Type B pancreatic cell (in vitro differentiated cells): ENCODE measurements around the gene GNAS-AS1. TPM values are rescaled to one million over a fixed set of nuclear protein-coding genes. Genes with fewer than 3 reads are reported as not detected.

Source experiments
- DNase-seq: peaks from one replicate; pipeline ENCODE4 v3.0.0; 2021; ENCODE audit warnings: mixed read lengths; ENCODE audit not compliant: unreplicated experiment; ENCODE audit errors: extremely low spot score
- H3K27ac Mint-ChIP-seq: 2 replicates; pipeline ENCODE4 v1.8.0; 2021; ENCODE audit warnings: mild to moderate bottlenecking, mixed read lengths
- H3K27me3 Mint-ChIP-seq: 2 replicates; pipeline ENCODE4 v1.8.0; 2021; ENCODE audit warnings: mixed read lengths
- H3K36me3 Mint-ChIP-seq: 2 replicates; pipeline ENCODE4 v1.8.0; 2021; ENCODE audit warnings: mixed read lengths
- H3K4me1 Mint-ChIP-seq: one replicate; pipeline ENCODE4 v1.8.0; 2021; ENCODE audit warnings: mixed read lengths; ENCODE audit not compliant: unreplicated experiment
- H3K4me3 Mint-ChIP-seq: 2 replicates; pipeline ENCODE4 v1.8.0; 2021; ENCODE audit warnings: mild to moderate bottlenecking, mixed read lengths
- H3K9me3 Mint-ChIP-seq: 2 replicates; pipeline ENCODE4 v1.8.0; 2021; ENCODE audit warnings: mixed read lengths
- total RNA-seq: library from RNA; stranded (reverse); gene quantifications from 2 replicates; pipeline ENCODE4 v1.2.1, GENCODE V29; 2021; ENCODE audit warnings: low replicate concordance
- TF ChIP-seq, protein P1 (sequence below): fragments of 200-600 bp; sonication (generic); conservative IDR thresholded peaks from 2 replicates; pipeline ENCODE4 v1.5.0; 2021; ENCODE audit warnings: antibody characterized with exemption, mild to moderate bottlenecking

Gene GNAS-AS1
- total RNA-seq, 1 donor from 2014 or later: 6.1 TPM

DNA sequence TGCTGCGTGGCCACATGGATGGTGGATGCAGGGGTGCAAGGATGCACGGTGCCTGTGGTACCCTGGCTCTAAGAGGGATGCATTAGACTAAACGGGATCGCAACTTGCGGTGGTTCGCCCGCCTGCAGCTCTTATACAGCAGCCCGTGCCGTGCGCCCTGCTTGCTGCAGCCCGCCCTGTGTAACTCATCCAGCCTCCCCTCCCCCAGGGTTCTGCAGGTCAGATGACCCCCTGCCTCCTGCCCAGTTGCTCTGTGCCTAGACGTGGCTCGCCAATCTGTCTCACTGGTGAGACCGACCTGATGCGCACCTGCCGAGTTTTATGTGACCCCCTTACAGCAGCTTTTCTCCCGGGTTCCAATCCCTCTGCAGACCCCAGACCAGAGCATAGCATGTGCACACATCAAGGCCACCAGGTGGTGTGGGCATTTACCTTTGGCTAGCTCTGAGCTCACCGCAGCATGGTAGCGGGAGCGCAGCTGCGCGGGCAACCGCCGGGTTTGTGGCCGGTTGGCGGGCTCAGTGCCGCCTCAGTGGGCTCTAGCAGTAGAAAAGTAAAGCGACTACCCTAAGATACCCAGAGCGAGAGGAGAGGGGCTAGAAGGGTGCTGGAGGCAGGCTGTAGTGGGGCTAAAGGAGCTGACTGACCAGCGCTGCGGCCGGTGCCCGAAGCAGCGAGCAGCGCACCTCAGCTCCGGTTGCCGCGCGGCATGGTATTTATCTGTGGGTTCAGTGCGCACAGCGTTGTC is 693 bp upstream of the GNAS-AS1 start:
- TF ChIP-seq, protein P1, sequence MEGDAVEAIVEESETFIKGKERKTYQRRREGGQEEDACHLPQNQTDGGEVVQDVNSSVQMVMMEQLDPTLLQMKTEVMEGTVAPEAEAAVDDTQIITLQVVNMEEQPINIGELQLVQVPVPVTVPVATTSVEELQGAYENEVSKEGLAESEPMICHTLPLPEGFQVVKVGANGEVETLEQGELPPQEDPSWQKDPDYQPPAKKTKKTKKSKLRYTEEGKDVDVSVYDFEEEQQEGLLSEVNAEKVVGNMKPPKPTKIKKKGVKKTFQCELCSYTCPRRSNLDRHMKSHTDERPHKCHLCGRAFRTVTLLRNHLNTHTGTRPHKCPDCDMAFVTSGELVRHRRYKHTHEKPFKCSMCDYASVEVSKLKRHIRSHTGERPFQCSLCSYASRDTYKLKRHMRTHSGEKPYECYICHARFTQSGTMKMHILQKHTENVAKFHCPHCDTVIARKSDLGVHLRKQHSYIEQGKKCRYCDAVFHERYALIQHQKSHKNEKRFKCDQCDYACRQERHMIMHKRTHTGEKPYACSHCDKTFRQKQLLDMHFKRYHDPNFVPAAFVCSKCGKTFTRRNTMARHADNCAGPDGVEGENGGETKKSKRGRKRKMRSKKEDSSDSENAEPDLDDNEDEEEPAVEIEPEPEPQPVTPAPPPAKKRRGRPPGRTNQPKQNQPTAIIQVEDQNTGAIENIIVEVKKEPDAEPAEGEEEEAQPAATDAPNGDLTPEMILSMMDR: no peak
- peaks cover 64% of the 10 kb centered on the region for H3K27me3 Mint-ChIP-seq
- H3K4me1 Mint-ChIP-seq: peaks cover 18% of the 10 kb centered on the region
- no peak for DNase-seq
- no peaks in the 10 kb centered on the region for H3K9me3 Mint-ChIP-seq
- no peak overlapping the region for H3K27ac Mint-ChIP-seq
- H3K36me3 Mint-ChIP-seq: peaks cover 6% of the 10 kb centered on the region
- peak overlapping the region; percentile 95 for H3K4me3 Mint-ChIP-seq

DNA sequence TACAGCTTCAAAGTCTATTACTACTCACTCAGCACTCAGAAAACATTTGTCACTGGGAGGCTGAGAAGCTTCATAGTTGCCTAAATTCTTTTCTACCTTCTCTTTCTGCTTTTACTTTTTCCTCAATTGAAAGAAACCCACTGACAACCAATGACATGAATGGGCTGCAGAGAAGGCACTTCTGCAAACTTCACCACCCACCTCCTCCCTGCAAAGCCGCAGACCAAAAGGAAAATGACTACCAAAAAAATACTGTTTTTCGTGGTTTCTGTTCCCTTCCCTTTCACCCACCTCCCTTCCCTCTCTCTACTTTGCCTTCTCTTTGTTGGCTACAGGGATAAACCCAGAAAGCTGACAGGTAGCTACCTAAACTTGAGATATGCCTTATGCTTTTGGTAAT is 3.2 kb downstream of the GNAS-AS1 start:
- TF ChIP-seq, protein P1: no peak
- Mint-ChIP-seq H3K9me3 (no peaks in the 10 kb centered on the region), H3K4me3 (no peak overlapping the region), H3K36me3 (peaks cover 13% of the 10 kb centered on the region), H3K27me3 (peaks cover 80% of the 10 kb centered on the region), H3K4me1 (peaks cover 15% of the 10 kb centered on the region), H3K27ac (no peak overlapping the region)
- no peak for DNase-seq

DNA sequence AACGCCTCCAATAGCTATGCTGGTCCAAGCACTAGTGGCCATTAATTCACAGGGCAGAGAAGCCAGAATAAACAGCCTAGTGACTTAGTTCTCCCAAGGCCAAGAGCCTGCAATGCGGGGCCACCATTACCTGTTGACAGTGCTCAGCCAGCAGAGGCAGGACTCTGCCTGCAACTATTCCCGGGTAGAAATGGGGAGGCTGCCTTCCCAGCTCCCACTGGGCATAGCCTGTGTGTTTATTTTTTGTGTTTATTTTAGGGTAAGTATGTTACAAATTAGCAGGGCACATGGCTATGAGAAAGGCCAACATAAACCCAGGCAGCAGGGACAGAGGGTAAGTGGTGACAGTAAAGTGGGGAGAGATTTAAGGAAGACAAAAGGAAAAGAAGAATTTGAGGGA is 5.0 kb downstream of the GNAS-AS1 start:
- Mint-ChIP-seq H3K27me3 (peaks cover 80% of the 10 kb centered on the region), H3K4me3 (no peak overlapping the region)

DNA sequence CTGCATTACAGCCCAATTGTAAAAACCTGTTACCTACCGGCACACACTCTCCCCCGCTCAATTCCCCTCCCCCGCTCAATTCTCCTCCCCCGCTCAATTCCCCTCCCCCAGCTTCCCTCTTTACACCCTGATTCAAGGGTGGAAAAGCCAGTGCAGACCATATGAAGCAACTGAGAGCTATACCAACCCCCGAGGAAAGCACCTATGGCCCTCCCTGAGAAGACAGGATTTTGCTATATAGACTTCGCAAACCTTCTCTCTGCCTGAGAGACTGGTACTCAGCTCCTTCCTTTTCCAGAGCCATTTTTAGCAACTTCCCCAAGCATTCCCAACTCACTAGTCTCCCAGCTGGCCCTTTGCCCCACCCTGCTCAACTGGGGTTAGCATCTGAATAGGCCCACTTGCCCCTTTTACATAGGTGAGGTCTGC is 7.6 kb downstream of the GNAS-AS1 start:
- peaks cover 13% of the 10 kb centered on the region for H3K4me1 Mint-ChIP-seq

More for the DNA sequence above, 5.0 kb downstream of the GNAS-AS1 start:
- TF ChIP-seq, protein P1: no peak
- no peak for DNase-seq
- H3K4me1 Mint-ChIP-seq: peaks cover 16% of the 10 kb centered on the region
- H3K36me3 Mint-ChIP-seq: peaks cover 23% of the 10 kb centered on the region
- no peak overlapping the region for H3K27ac Mint-ChIP-seq
- no peaks in the 10 kb centered on the region for H3K9me3 Mint-ChIP-seq

DNA sequence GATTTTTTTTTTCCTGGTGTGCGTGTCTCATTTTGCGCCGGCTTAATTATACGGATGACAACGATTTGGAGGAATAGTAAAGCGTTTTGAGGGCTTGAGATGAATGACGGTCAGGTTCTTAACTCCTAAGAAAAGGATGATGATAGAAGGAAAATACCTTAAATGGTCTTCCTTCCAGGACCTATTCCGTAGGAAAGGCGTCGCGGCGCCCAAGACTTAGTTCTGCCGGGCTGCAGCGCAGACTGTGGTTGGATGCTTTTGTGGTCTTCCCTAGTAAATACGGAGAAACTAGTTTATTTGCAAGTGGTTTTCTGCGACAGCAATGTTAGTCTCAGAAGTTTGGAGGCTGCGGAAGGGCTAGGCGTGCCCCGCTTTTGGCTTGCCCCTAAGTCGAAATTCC is 8.4 kb downstream of the GNAS-AS1 start:
- Mint-ChIP-seq H3K27me3 (peaks cover 84% of the 10 kb centered on the region), H3K9me3 (no peaks in the 10 kb centered on the region), H3K27ac (no peak overlapping the region), H3K36me3 (peaks cover 24% of the 10 kb centered on the region), H3K4me3 (peak overlapping the region; percentile 83), H3K4me1 (peaks cover 13% of the 10 kb centered on the region)
- no peak for DNase-seq
- TF ChIP-seq, protein P1: no peak

More for the DNA sequence above, 7.6 kb downstream of the GNAS-AS1 start:
- Mint-ChIP-seq H3K27ac (no peak overlapping the region), H3K27me3 (peaks cover 88% of the 10 kb centered on the region), H3K4me3 (peak overlapping the region; percentile 51), H3K36me3 (peaks cover 24% of the 10 kb centered on the region), H3K9me3 (no peaks in the 10 kb centered on the region)
- no peak for DNase-seq
- TF ChIP-seq, protein P1: no peak
